ENCODE results near the gene TOMT.

Gene TOMT

GRCh38 chr11:72088076-72088808 is 17.5 kb upstream of the TOMT start:
- DNase-seq: peak; percentile 53

GRCh38 chr11:72091292-72091691 is 14.4 kb upstream of the TOMT start:
- DNase-seq: peak; percentile 79

GRCh38 chr11:72098741-72099140 is 7.0 kb upstream of the TOMT start:
- DNase-seq: no peak

GRCh38 chr11:72100009-72100408 is 5.7 kb upstream of the TOMT start:
- DNase-seq: no peak

- no peak for DNase-seq
Measured at GRCh38 chr11:72100462-72100861, 5.3 kb upstream of the TOMT start.

GRCh38 chr11:72102162-72102561 is 3.6 kb upstream of the TOMT start:
- DNase-seq: peak; percentile 14

GRCh38 chr11:72102631-72102945 is 3.1 kb upstream of the TOMT start:
- no peak for DNase-seq

GRCh38 chr11:72102946-72103753 is 2.6 kb upstream of the TOMT start, which contains the start of gene LAMTOR1:
LAMTOR1 (minus strand) TSS chr11:72103297; CDS start chr11:72103224, 73 bp downstream.
- peak; percentile 98 for DNase-seq

GRCh38 chr11:72103754-72104167 is 2.0 kb upstream of the TOMT start:
- no peak for DNase-seq

- DNase-seq: no peak
Measured at GRCh38 chr11:72111300-72112142, 5.8 kb downstream of the TOMT start.

- DNase-seq: peak; percentile 99
Measured at GRCh38 chr11:72112143-72112977, 6.6 kb downstream of the TOMT start, which contains the start of gene ANAPC15. ANAPC15 (minus strand) TSS chr11:72112695; CDS start chr11:72111276, 1,419 bp downstream.

- no peak for DNase-seq
Measured at GRCh38 chr11:72112978-72113808, 7.5 kb downstream of the TOMT start.

- DNase-seq: no peak
Measured at GRCh38 chr11:72114570-72114969, 8.8 kb downstream of the TOMT start.

GRCh38 chr11:72116019-72116755 is 10.5 kb downstream of the TOMT start:
- no peak for DNase-seq

- peak; percentile 26 for DNase-seq
Measured at GRCh38 chr11:72119198-72119597, 13.5 kb downstream of the TOMT start.

- DNase-seq: no peak
Measured at GRCh38 chr11:72120930-72121329, 15.2 kb downstream of the TOMT start.

- DNase-seq: no peak
Measured at GRCh38 chr11:72122607-72123006, 16.9 kb downstream of the TOMT start.

GRCh38 chr11:72123117-72123653 is 17.5 kb downstream of the TOMT start:
- no peak for DNase-seq

- DNase-seq: no peak
Measured at GRCh38 chr11:72124046-72124445, 18.3 kb downstream of the TOMT start.

GRCh38 chr11:72125956-72126355 is 20.2 kb downstream of the TOMT start:
- no peak for DNase-seq
